IPS DF 4.7 (cell line): ENCODE results near the gene WASHC3.

Source experiments
- DNase-seq: peaks from one replicate; pipeline ENCODE4 v3.0.0-alpha.2; 2013; ENCODE audit warnings: low spot score; ENCODE audit errors: extremely low read depth

WASHC3 gene

DNA sequence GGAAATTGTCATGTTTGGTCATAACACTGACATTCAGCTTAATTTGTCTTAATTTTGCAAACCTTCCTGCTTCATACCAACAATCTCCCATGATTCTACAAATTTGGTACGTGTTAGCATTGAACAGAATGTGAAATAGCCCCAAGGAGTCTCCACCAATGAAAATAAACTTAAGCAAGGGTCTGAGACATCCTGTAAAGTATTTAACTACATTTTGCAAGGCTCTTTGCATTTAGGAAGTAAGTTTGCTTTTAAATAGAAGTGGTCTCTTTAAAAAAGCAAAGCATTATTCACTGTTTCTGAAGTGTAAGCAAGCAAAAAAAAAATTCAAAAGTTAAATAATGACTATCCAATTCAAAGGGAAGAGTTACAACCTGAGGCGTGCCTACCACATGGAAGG lies 79.9 kb downstream of the WASHC3 start:
- no peak for DNase-seq

DNA sequence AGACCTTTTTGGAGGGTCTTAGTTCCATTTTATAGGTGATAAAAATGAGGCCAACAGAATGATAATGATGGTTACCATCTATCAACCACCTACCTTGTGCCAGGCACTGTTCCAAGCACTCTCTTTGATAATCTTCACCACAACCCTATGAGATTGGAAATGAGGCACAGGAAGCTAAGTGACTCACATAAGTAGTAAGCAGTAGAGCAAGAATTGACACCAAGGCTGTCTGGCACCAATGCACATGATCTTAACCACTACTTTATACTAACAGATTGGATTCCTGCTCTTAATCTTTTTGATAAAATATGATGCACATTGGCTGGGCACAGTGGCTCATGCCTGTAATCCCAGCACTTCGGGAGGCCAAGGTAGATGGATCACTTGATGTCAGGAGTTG lies 93.0 kb downstream of the WASHC3 start:
- DNase-seq: no peak

DNA sequence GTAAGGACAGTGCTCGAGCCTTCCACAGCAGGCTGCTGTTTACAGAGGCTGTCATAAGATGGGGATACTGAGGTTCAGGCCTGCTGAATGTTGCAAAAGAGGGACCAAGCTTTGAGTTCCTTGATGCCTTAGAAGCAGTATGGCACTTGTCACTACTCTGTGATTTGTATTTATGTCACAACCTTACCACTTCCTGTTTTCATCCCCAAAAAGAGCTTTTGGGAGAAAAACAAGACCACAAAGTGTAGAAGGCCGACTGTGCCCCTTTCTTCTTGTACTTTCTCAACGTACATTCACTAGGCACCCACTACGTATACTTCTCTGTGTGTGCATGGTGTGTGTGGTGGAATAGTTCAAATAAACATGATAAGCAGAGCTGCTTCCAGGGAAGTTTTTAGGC lies 94.3 kb downstream of the WASHC3 start:
- no peak for DNase-seq

DNA sequence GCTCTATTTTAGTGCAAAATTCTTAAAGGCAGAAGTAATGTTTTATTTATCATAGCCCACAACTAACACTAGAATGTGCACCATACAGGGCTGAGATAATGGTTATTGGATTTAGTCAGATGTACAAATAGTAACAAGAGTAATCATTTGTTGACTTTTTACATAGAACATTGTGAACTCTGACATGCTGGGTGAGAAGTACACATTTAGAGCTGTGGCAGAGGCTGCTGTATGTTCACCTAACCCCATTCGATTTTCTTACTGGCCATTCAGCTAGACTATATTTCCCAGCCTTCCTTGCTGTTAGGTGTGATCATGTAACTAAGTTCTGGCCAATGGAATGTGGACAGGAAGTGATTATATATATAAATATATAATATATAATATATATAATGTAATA lies 95.3 kb downstream of the WASHC3 start:
- DNase-seq: no peak

DNA sequence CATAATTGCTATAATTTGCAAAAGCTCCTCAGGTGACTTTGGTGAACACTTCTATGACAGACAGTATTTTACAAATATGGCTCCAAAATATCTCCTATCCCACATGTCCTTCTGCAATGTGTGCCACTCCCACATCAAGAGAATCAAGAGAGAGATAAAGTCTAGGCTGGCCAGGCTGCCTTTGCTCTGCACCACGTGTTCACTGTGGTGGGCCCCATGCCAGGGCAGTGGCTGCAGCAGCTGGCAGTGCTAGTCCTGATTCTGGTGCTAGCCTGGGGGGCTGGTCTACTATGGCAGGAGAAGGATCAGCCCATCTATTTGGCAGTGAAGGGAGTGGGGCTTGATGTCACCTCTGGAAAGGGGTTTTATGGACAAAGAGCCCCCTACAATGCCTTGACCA lies 98.1 kb downstream of the WASHC3 start:
- DNase-seq: no peak
